ENCODE data around the gene SLC66A2. TPM values are rescaled to one million over a fixed set of nuclear protein-coding genes. Genes with fewer than 3 reads are reported as not detected.

SLC66A2 gene
- total and polyA plus RNA-seq, 2 of the 13 experiments (the other 11 are each of a cell fraction or from before 2014, with no cell fraction given) = 33.5 to 41.9 TPM

DNA sequence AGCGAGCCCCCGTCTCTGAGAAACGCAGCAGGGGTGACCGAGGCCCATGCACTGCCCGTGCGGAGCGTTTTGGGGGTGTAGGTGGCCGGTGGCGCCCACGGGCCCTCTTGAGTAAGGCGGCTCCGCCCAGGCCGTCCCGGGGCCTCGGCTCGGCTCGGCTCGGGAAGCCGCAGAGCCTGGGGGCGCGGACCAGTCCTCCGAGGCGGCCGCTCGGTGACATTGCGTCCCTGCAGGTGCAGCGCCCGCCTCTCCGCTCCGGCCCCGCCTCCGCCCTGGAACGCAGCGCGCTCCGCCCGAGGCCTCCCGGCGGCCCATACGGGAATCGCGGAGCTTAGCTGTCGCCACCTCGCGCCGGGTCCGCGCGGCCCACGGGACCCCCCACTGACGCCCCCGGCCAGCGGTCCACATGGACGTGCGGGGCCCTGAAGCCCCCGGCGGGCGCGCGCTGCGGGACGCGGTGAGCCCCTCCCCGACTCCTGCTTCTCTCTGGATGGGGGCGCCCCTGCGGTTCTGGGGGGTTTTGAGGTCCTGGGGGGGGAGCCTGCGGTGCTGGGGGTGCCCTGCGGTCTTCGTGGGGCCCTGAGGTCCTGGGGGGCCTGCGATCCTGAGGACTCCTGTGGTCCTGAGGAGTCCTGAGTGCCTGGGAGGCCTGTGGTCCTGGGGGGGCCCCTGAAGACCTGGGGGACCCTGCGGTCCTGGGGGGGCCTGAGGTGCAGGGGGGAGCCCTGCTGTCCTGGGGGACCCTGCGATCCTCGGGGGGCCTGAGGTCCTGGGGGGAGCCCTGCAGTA, 13.1 kb upstream of the SLC66A2 start, which contains the start of gene HSBP1L1 (continued):
- TF ChIP-seq RBM22 (optimal IDR thresholded peaks at IDR 0.05; ENCODE audit: low read length) (no peak), ZFP1 (CRISPR knock-in tag; IDR thresholded peaks at IDR 0.05) (no peak), ZMAT3 (CRISPR knock-in tag; conservative IDR thresholded peaks at IDR 0.05) (0 out of 2 replicates have a peak, but pooled peaks have one; percentile 30), ETV6 (CRISPR knock-in tag; conservative IDR thresholded peaks at IDR 0.05) (no peak), MEF2D (CRISPR knock-in tag; IDR thresholded peaks at IDR 0.05) (no peak), ZNF773 (CRISPR knock-in tag; IDR thresholded peaks at IDR 0.05; ENCODE audit: borderline replicate concordance) (no peak), ZNF816 (CRISPR knock-in tag; IDR thresholded peaks at IDR 0.05; ENCODE audit: borderline replicate concordance) (peak; percentile 49; the same call in 1 of the 2 replicates), CBFB (CRISPR knock-in tag; IDR thresholded peaks at IDR 0.05) (peak; percentile 43; the same call in 1 of the 2 replicates), POLR2A (IDR thresholded peaks at IDR 0.05; ENCODE audit: insufficient read depth in 1 of 2, low read depth in 2 of 2, low read length in 2 of 2) (peak; percentile 56 to 83), EEA1 (CRISPR knock-in tag; IDR thresholded peaks at IDR 0.05; ENCODE audit: borderline replicate concordance) (no peak; the same call in 1 of the 2 replicates), ZNF180 (CRISPR knock-in tag; IDR thresholded peaks at IDR 0.05; ENCODE audit: borderline replicate concordance, low read depth) (no peak), ZNF781 (CRISPR knock-in tag; IDR thresholded peaks at IDR 0.05; ENCODE audit: borderline replicate concordance, not compliant biosample characterization) (no peak), CCAR2 (optimal IDR thresholded peaks at IDR 0.05; ENCODE audit: low read depth, low read length) (no peak), MTA3 (CRISPR knock-in tag; IDR thresholded peaks at IDR 0.05) (no peak), NCOA2 (CRISPR knock-in tag; IDR thresholded peaks at IDR 0.05) (no peak), ZNF777 (CRISPR knock-in tag; IDR thresholded peaks at IDR 0.05) (peak; percentile 62), ZNF260 (CRISPR knock-in tag; IDR thresholded peaks at IDR 0.05; ENCODE audit: borderline replicate concordance, low read depth) (no peak), ZNF563 (CRISPR knock-in tag; IDR thresholded peaks at IDR 0.05) (peak; percentile 90), KDM5A (IDR thresholded peaks at IDR 0.05; ENCODE audit: borderline replicate concordance, low read length) (0 out of 2 replicates have a peak, but pooled peaks have one; percentile 12), ARHGAP35 (CRISPR knock-in tag; IDR thresholded peaks at IDR 0.05; ENCODE audit: borderline replicate concordance) (no peak), ZNF10 (CRISPR knock-in tag; IDR thresholded peaks at IDR 0.05; ENCODE audit: borderline replicate concordance, low read depth) (no peak), BRD4 (CRISPR knock-in tag; IDR thresholded peaks at IDR 0.05) (no peak), NFRKB (IDR thresholded peaks at IDR 0.05) (no peak), HMGA1 (CRISPR knock-in tag; conservative IDR thresholded peaks at IDR 0.05) (no peak)
- TF ChIP-seq, protein P1, sequence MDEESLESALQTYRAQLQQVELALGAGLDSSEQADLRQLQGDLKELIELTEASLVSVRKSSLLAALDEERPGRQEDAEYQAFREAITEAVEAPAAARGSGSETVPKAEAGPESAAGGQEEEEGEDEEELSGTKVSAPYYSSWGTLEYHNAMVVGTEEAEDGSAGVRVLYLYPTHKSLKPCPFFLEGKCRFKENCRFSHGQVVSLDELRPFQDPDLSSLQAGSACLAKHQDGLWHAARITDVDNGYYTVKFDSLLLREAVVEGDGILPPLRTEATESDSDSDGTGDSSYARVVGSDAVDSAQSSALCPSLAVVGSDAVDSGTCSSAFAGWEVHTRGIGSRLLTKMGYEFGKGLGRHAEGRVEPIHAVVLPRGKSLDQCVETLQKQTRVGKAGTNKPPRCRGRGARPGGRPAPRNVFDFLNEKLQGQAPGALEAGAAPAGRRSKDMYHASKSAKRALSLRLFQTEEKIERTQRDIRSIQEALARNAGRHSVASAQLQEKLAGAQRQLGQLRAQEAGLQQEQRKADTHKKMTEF (CRISPR knock-in tag; IDR thresholded peaks at IDR 0.05) = peak; percentile 43; the same call in 1 of the 2 replicates
- TF ChIP-seq, protein P2, sequence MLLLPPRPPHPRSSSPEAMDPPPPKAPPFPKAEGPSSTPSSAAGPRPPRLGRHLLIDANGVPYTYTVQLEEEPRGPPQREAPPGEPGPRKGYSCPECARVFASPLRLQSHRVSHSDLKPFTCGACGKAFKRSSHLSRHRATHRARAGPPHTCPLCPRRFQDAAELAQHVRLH (CRISPR knock-in tag; IDR thresholded peaks at IDR 0.05; ENCODE audit: borderline replicate concordance, low read depth) = 0 out of 2 replicates have a peak, but pooled peaks have one; percentile 74
- TF ChIP-seq, protein P3, sequence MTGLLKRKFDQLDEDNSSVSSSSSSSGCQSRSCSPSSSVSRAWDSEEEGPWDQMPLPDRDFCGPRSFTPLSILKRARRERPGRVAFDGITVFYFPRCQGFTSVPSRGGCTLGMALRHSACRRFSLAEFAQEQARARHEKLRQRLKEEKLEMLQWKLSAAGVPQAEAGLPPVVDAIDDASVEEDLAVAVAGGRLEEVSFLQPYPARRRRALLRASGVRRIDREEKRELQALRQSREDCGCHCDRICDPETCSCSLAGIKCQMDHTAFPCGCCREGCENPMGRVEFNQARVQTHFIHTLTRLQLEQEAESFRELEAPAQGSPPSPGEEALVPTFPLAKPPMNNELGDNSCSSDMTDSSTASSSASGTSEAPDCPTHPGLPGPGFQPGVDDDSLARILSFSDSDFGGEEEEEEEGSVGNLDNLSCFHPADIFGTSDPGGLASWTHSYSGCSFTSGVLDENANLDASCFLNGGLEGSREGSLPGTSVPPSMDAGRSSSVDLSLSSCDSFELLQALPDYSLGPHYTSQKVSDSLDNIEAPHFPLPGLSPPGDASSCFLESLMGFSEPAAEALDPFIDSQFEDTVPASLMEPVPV (CRISPR knock-in tag; IDR thresholded peaks at IDR 0.05) = no peak
